Stimulated activated CD4-positive, alpha-beta T cell treated with anti-CD3 and anti-CD28 coated beads, TNF-alpha, amount 100 ng/mL, for 24 hours (primary cell): ENCODE measurements around the gene CERS6.
"Not testable (repeated sequence)": the region's sequence is repeated elsewhere in the genome, so short reads cannot be mapped to it uniquely, and the experiment has no call there.

Experiments
- DNase-seq, 3 experiments: peaks; one replicate each; pipeline ENCODE4 v3.0.0-alpha.2; 2020; ENCODE audit warnings: low read depth in 3 of 3

Gene CERS6

GRCh38 chr2:168639018-168639417 lies 182.9 kb downstream of the CERS6 start:
- DNase-seq = no peak

- DNase-seq = no peak
Measured at GRCh38 chr2:168639441-168639898, 183.4 kb downstream of the CERS6 start.

GRCh38 chr2:168640039-168640438 lies 184.0 kb downstream of the CERS6 start:
- no peak for DNase-seq

DNA sequence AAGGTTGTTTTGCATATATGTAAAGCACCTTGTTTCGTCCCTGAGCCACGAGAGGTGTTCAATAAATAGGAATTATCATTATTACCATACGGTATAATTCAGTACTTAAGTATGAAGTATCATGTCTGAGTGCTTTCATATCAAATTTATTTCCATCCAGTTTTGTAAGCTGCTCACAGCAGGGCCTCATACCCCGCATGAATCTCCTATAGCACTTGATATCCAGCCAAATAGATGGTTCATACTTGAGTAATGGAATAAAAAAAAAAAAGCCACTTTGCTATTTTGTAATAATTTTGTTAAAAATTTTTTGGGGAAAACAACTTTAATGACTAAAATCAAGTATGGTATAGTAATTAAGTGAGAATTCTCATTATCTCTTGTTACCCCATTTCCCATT lies 185.6 kb downstream of the CERS6 start:
- no peak for DNase-seq

GRCh38 chr2:168642873-168643272 lies 186.8 kb downstream of the CERS6 start:
- DNase-seq = no peak

- DNase-seq = no peak
Measured at GRCh38 chr2:168643979-168644378, 187.9 kb downstream of the CERS6 start.

DNA sequence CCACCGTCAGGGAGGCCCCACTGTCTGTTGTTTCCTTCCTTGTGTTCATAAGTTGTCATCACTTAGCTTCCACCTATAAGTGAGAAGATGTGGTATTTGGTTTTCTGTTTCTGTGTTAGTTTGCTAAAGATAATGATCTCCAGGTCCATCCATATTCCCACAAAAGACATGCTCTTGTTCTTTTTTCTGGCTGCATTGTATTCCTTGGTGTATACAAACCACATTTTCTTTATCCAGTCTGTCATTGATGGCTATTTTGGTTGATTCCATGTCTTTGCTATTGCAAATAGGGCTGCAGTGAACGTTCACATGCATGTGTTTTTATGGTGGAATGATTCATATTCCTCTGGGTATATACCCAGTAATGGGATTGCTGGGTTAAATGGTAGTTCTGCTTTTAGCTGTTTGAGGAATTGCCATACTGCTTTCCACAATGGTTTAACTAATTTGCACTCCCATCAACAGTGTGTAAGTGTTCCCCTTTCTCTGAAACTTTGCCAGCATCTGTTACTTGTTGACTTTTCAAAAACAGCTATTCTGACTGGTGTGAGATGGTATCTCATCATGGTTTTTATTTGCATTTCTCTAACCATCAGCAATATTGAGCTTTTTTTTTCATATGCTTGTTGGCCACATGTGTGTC lies 189.7 kb downstream of the CERS6 start:
- DNase-seq = no peak

DNA sequence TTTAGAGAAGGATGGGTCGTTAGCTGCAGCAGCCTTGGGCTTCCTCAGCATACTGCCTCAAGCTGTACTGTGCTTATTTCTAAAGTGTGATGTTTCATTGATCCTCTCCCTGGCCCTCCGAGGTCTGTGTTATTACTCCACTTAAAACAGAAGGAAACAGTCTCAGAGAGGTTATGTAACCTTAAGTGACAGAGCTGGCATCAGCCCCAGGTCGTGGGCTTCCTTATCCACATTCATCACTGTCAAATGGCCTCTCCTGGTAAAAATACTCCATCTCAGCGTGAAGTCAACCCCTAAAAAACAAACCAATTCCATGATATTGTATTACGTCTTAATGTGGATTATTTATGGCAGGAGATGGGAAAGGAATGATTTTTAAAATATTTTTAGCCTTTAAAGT lies 193.0 kb downstream of the CERS6 start:
- no peak for DNase-seq

DNA sequence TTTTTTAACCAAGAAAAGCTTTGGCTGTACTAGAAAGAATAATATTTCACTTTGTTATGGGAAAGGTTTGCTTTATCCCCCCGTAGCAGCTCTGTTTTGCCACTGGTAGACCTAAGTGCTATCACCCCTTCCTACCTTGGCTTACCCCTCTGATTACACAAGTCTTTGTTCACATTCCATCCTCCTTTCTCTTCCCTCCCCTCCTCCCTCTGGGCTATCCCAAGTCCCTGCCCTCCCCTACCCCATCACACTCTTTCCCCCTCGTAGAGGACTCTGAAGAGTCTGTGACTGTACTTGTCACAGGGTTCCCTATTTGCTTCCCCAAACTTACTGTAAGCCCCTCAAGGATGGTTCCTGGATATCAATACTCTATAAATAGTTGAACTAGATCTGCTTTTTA lies 193.5 kb downstream of the CERS6 start:
- DNase-seq = no peak

GRCh38 chr2:168650139-168650538 lies 194.1 kb downstream of the CERS6 start:
- DNase-seq = no peak

GRCh38 chr2:168650781-168651180 lies 194.7 kb downstream of the CERS6 start:
- DNase-seq = no peak

GRCh38 chr2:168652997-168653921 lies 197.2 kb downstream of the CERS6 start:
- DNase-seq = no peak

- no peak for DNase-seq
Measured at GRCh38 chr2:168654705-168655104, 198.6 kb downstream of the CERS6 start.

DNA sequence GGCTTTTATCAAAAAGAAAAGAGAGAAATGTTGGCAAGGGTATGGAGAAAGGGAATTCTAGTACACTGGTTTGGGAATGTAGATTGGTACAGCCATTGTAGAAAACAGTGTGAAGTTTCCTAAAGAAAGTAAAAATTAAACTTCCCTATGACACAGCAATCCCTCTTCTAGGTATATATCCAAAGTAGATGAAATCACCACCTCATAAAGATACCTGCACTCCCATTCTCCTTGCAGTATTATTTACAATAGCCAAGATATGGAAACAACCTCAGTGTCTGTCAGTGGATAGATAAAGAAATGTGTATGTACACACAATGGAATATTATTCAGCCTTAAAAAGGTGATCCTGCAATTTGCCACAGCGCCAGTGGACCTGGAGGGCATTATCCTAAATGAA lies 199.1 kb downstream of the CERS6 start:
- DNase-seq = no peak

DNA sequence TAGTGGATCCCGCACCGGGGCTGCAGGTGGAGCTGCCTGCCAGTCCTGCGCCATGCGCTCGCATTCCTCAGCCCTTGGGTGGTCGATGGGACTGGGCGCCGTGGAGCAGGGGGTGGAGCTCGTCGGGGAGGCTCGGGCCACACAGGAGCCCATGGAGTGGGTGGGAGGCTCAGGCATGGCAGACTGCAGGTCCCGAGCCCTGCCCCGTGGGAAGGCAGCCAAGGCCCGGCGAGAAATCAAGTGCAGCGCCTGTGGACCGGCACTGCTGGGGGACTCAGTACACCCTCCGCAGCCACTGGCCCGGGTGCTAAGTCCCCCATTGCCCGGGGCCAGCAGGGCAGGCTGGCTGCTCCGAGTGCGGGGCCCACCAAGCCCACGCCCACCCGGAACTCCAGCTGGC lies 201.3 kb downstream of the CERS6 start:
- not testable (repeated sequence) for DNase-seq

- no peak for DNase-seq
Measured at GRCh38 chr2:168658706-168659105, 202.6 kb downstream of the CERS6 start.

DNA sequence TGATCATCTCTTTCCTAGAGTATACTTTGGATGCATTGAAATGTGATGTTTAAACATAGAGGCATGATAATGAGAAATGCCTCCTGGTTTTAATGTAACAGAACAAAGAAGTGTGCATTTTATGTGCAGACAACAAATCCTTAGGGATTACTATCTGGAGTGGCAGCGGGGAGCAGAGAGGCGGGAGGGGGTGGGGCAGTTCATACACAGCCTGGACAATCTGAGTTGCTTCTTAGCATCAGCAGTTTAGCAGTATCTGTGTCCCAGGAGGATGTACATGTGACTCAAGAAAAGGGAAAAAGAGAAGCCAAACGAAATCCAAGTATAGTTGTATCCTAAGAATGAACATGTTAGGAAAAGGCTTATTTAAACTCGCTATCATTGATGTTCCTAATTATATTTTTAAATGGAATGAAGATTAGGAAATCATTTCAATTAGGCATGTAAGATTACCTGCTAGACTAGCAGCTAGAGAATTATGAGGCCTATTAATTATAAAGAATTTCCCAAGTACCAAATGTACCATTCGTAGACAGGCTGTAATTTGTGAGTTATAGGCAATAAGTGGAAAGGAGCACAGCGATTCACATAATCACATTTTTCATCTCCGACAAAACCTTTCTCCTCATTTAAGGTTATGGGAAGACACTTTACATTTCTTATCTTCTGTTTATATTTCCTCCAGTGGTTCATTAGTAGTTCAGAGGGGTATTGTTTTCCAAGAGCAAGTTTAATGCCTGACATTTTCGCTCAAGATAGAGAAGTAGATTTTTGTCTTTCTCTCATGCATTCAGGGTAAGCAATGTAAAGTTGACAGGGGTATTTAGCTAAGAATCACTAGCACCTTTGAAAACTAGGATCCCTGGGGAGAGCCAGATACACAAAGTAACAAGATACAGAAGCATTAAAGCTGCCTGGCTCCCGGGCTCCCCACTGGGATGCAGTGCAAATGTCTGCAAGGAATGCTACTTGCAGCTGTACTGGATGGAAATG lies 205.1 kb downstream of the CERS6 start:
- no peak for DNase-seq

GRCh38 chr2:168661863-168662256 lies 205.8 kb downstream of the CERS6 start:
- DNase-seq = no peak

DNA sequence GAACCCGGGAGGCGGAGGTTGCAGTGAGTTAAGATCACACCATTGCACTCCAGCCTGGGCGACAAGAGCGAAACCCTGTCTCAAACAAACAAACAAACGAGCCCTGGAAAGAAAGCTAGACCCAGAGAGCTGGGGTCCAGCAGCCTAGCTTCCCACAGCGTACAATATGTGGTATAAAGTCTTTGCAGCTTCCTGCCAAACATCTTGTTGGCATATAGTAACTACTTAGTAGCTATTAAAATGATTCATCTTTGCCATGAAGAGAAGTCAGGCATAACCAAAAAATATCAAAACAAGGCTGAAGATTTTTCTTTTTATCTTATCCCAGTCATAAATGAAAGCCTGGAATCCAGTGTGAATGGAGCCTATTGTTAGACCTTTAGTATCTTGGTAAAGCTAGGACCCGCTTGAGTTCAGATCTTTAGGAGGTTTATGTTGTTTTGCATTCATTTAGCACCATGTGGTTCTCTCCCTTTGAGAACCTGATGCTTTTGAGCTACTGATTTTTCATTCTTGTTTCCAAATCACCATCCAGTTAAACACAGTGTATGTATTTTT lies 206.7 kb downstream of the CERS6 start:
- no peak for DNase-seq

GRCh38 chr2:168663993-168664392 lies 207.9 kb downstream of the CERS6 start:
- DNase-seq = no peak

GRCh38 chr2:168664715-168665114 lies 208.6 kb downstream of the CERS6 start:
- DNase-seq = not testable (repeated sequence)

DNA sequence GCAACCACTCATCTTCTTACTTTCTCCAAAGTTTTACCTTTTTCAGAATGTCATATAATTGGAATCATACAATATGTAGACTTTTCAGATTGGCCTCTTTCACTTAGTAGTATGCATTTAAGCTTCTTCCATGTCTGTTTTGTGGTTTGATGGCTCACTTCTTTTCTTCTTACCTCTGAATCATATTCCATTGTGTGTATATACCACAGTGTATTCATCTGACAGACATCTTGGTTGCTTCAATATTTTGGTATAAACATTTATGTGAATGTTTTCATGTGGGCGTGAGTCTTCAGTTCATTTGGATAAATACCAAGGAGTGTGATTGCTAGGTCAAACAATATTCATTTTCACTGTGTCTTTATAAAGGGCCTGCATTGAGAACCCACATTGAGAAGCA lies 210.3 kb downstream of the CERS6 start:
- no peak for DNase-seq
